Endothelial cell of umbilical vein (primary cell): ENCODE measurements around the gene KBTBD3.

Source experiments
- CTCF ChIP-seq, 2 donors: IDR thresholded peaks; 1 replicate in 1 of 2; 2 replicates in 1 of 2; pipeline ENCODE4 v1.5.1; 2011; ENCODE audit warnings: low read length in 2 of 2, mild to moderate bottlenecking in 2 of 2, moderate library complexity in 2 of 2, control low read depth in 1 of 2, inconsistent platforms in 1 of 2, low read depth in 1 of 2; ENCODE audit not compliant: insufficient read depth in 1 of 2; ENCODE audit errors: extremely low read depth in 1 of 2
- EZH2 ChIP-seq: IDR thresholded peaks from 2 replicates; pipeline ENCODE4 v1.6.1; 2012; ENCODE audit warnings: borderline replicate concordance, low read depth, mild to moderate bottlenecking, moderate library complexity, low read length, inconsistent platforms; ENCODE audit not compliant: severe bottlenecking
- FOS ChIP-seq: IDR thresholded peaks from 2 replicates; pipeline ENCODE4 v1.6.1; 2011; ENCODE audit warnings: mild to moderate bottlenecking, low read length, moderate library complexity, borderline replicate concordance; ENCODE audit not compliant: insufficient read depth
- GATA2 ChIP-seq: IDR thresholded peaks from 2 replicates; pipeline ENCODE4 v1.7.0; 2011; ENCODE audit warnings: low read depth, mild to moderate bottlenecking, moderate library complexity, mixed read lengths, low read length; ENCODE audit not compliant: insufficient read length, insufficient read depth
- MAX ChIP-seq: IDR thresholded peaks from 2 replicates; pipeline ENCODE4 v1.6.1; 2011; ENCODE audit not compliant: insufficient read depth, insufficient read length
- POLR2A ChIP-seq: IDR thresholded peaks from 2 replicates; pipeline ENCODE4 v1.6.1; 2012; ENCODE audit warnings: low read depth, mild to moderate bottlenecking, control low read depth, low read length
- POLR2AphosphoS5 ChIP-seq: IDR thresholded peaks from 2 replicates; pipeline ENCODE4 v1.6.1; 2012; ENCODE audit warnings: low read depth, mild to moderate bottlenecking, control low read depth, low read length, moderate library complexity; ENCODE audit not compliant: insufficient read depth

- no peak for TF ChIP-seq POLR2AphosphoS5
- TF ChIP-seq POLR2A, result no peak
- no peak for TF ChIP-seq CTCF (IDR thresholded peaks at IDR 0.05; ENCODE audit: extremely low read depth in 1 of 2, insufficient read depth in 1 of 2, low read depth in 1 of 2, low read length in 2 of 2)
- TF ChIP-seq EZH2, result no peak
- no peak for TF ChIP-seq FOS
- TF ChIP-seq GATA2, result no peak
- no peak for TF ChIP-seq MAX
Observed at GRCh38 chr11:106105986-106106385, 28.8 kb upstream of the KBTBD3 start.
